ENCODE data around the gene DERA.

- TF ChIP-seq CTCF (optimal IDR thresholded peaks at IDR 0.05 in 1 of 3, IDR thresholded peaks at IDR 0.05 in 1 of 3, conservative IDR thresholded peaks at IDR 0.05 in 1 of 3; ENCODE audit: extremely low read depth in 1 of 3, insufficient read depth in 2 of 3, low read length in 3 of 3) (no peak), EZH2 (IDR thresholded peaks at IDR 0.05; ENCODE audit: low read length) (no peak)
Measured at GRCh38 chr12:15977999-15978951, 67.1 kb downstream of the DERA start.

All from keratinocyte (primary cell).